WTC11 (cell line): ENCODE data around the gene CHAMP1. TPM values are rescaled to one million over a fixed set of nuclear protein-coding genes. Genes with fewer than 3 reads are reported as not detected.

Experiments
- ATAC-seq: fragments of 200-7000 bp; cut with Tn5 transposase; 2 replicates; pipeline ENCODE4 v1.10.0; 2021; ENCODE audit warnings: mild to moderate bottlenecking, moderate library complexity
- CTCF ChIA-PET: fragments of 300-600 bp; sonication (Branson Sonifier 250); formaldehyde crosslinking; loops from one replicate; lab custom pipeline; 2021; ENCODE audit warnings: antibody characterized with exemption; lab: Charles Lee
- POLR2A ChIA-PET: fragments of 350-600 bp; sonication (Branson Sonifier 250); formaldehyde crosslinking; loops from one replicate; lab custom pipeline; 2021; ENCODE audit warnings: antibody characterized with exemption; lab: Charles Lee
- DNase-seq: peaks from one replicate; pipeline ENCODE4 v3.0.0; 2021; ENCODE audit warnings: low spot score
- H3K27ac Mint-ChIP-seq: 2 replicates; pipeline ENCODE4 v1.8.0; 2021; ENCODE audit warnings: mixed read lengths
- H3K27me3 Mint-ChIP-seq: 2 replicates; pipeline ENCODE4 v1.8.0; 2021; ENCODE audit warnings: low read depth, mild to moderate bottlenecking, moderate library complexity, mixed read lengths
- H3K36me3 Mint-ChIP-seq: 2 replicates; pipeline ENCODE4 v1.8.0; 2021; ENCODE audit warnings: mixed read lengths
- H3K4me1 Mint-ChIP-seq: 2 replicates; pipeline ENCODE4 v1.8.0; 2022; ENCODE audit warnings: mixed read lengths
- H3K4me3 Mint-ChIP-seq: 2 replicates; pipeline ENCODE4 v1.8.0; 2021; ENCODE audit warnings: mild to moderate bottlenecking, moderate library complexity, mixed read lengths
- H3K9me3 Mint-ChIP-seq: 2 replicates; pipeline ENCODE4 v1.8.0; 2021; ENCODE audit warnings: mixed read lengths
- ATF1 ChIP-seq: sonication (generic); formaldehyde crosslinking; IDR thresholded peaks from 2 replicates; pipeline ENCODE4 v1.8.1; 2023; ENCODE audit warnings: mild to moderate bottlenecking, moderate library complexity, missing genetic modification reagents
- CREB1 ChIP-seq: sonication (generic); formaldehyde crosslinking; IDR thresholded peaks from 2 replicates; pipeline ENCODE4 v1.8.0; 2023; ENCODE audit warnings: mild to moderate bottlenecking, missing genetic modification reagents
- CREM ChIP-seq: sonication (generic); formaldehyde crosslinking; IDR thresholded peaks from 2 replicates; pipeline ENCODE4 v1.8.1; 2022; ENCODE audit warnings: mild to moderate bottlenecking, missing genetic modification reagents, moderate library complexity
- ERG ChIP-seq: fragments of 250-450 bp; sonication (Bioruptor Pico); IDR thresholded peaks from 2 replicates; pipeline ENCODE4 v1.8.0; 2021; ENCODE audit warnings: mild to moderate bottlenecking
- ETV6 ChIP-seq: sonication (generic); formaldehyde crosslinking; IDR thresholded peaks from 2 replicates; pipeline ENCODE4 v1.8.1; 2022; ENCODE audit warnings: mild to moderate bottlenecking, missing genetic modification reagents
- HMGA2 ChIP-seq: fragments of 250-450 bp; sonication (Bioruptor Pico); IDR thresholded peaks from 2 replicates; pipeline ENCODE4 v1.4.0; 2021; ENCODE audit warnings: mild to moderate bottlenecking, moderate library complexity
- IRF2 ChIP-seq: sonication (generic); formaldehyde crosslinking; IDR thresholded peaks from 2 replicates; pipeline ENCODE4 v1.8.0; 2022; ENCODE audit warnings: low read depth, missing genetic modification reagents, borderline replicate concordance
- JUN ChIP-seq: sonication (generic); formaldehyde crosslinking; IDR thresholded peaks from 2 replicates; pipeline ENCODE4 v1.8.0; 2023; ENCODE audit warnings: mild to moderate bottlenecking, missing genetic modification reagents
- OVOL2 ChIP-seq: fragments of 250-450 bp; sonication (Bioruptor Pico); IDR thresholded peaks from 2 replicates; pipeline ENCODE4 v1.9.0; 2021; ENCODE audit warnings: mild to moderate bottlenecking, borderline replicate concordance
- RELA ChIP-seq: sonication (generic); formaldehyde crosslinking; IDR thresholded peaks from 2 replicates; pipeline ENCODE4 v1.8.1; 2022; ENCODE audit warnings: missing genetic modification reagents, mild to moderate bottlenecking, borderline replicate concordance
- RORB ChIP-seq: fragments of 250-450 bp; sonication (Bioruptor Pico); IDR thresholded peaks from 2 replicates; pipeline ENCODE4 v1.9.0; 2021; ENCODE audit warnings: mild to moderate bottlenecking
- SOX15 ChIP-seq: fragments of 250-450 bp; sonication (Bioruptor Pico); IDR thresholded peaks from 2 replicates; pipeline ENCODE4 v1.9.0; 2021; ENCODE audit warnings: mild to moderate bottlenecking
- ZMAT4 ChIP-seq: fragments of 250-450 bp; sonication (Bioruptor Pico); IDR thresholded peaks from 2 replicates; pipeline ENCODE4 v1.9.0; 2021; ENCODE audit warnings: mild to moderate bottlenecking
- ZNF121 ChIP-seq: sonication (generic); formaldehyde crosslinking; IDR thresholded peaks from 2 replicates; pipeline ENCODE4 v1.8.0; 2023; ENCODE audit warnings: missing genetic modification reagents
- ZNF263 ChIP-seq: sonication (generic); formaldehyde crosslinking; IDR thresholded peaks from 2 replicates; pipeline ENCODE4 v1.8.1; 2022; ENCODE audit warnings: low read depth, mild to moderate bottlenecking, moderate library complexity, missing genetic modification reagents
- ZNF416 ChIP-seq: fragments of 250-450 bp; sonication (Bioruptor Pico); IDR thresholded peaks from 2 replicates; pipeline ENCODE4 v1.9.0; 2021; ENCODE audit warnings: mild to moderate bottlenecking, inconsistent platforms
- ZNF423 ChIP-seq: fragments of 250-450 bp; sonication (Bioruptor Pico); IDR thresholded peaks from 2 replicates; pipeline ENCODE4 v2.1.2; 2022; ENCODE audit warnings: mild to moderate bottlenecking, moderate library complexity
- total RNA-seq: library from RNA; stranded (reverse); gene quantifications from 3 replicates; pipeline ENCODE4 v1.2.3, GENCODE V29; 2021
- TF ChIP-seq, protein P1 (sequence below): sonication (generic); formaldehyde crosslinking; IDR thresholded peaks from 2 replicates; pipeline ENCODE4 v1.8.1; 2022; ENCODE audit warnings: low read depth, mild to moderate bottlenecking, moderate library complexity, missing genetic modification reagents, borderline replicate concordance
- TF ChIP-seq, protein P2 (sequence below): sonication (generic); formaldehyde crosslinking; IDR thresholded peaks from 2 replicates; pipeline ENCODE4 v1.8.1; 2022; ENCODE audit warnings: missing genetic modification reagents, borderline replicate concordance

The CHAMP1 gene
- total RNA-seq, 1 experiment from 2014 or later = 31.7 TPM

GRCh38 chr13:114268344-114269280, 45.7 kb upstream of the CHAMP1 start:
- Mint-ChIP-seq H3K9me3 (no peaks in the 10 kb centered on the region; the same call in 1 of the 2 replicates), H3K27me3 (no peaks in the 10 kb centered on the region), H3K36me3 (peaks cover 72% of the 10 kb centered on the region), H3K27ac (no peak overlapping the region), H3K4me3 (no peak overlapping the region), H3K4me1 (no peaks in the 10 kb centered on the region)
- POLR2A ChIA-PET = no interaction called here
- DNase-seq (no peak), ATAC-seq (no peak; the same call in 1 of the 2 replicates)
- CTCF ChIA-PET = no interaction called here
- TF ChIP-seq ZNF121 (CRISPR knock-in tag) (no peak), RORB (CRISPR knock-in tag) (no peak), ERG (CRISPR knock-in tag) (no peak), JUN (CRISPR knock-in tag) (no peak), CREB1 (CRISPR knock-in tag) (no peak), ZNF416 (CRISPR knock-in tag) (no peak), HMGA2 (CRISPR knock-in tag) (no peak), ETV6 (CRISPR knock-in tag) (no peak), IRF2 (no peak), CREM (CRISPR knock-in tag) (no peak), ATF1 (CRISPR knock-in tag) (no peak), OVOL2 (CRISPR knock-in tag) (no peak), ZNF423 (CRISPR knock-in tag) (no peak)
- TF ChIP-seq, protein P1, sequence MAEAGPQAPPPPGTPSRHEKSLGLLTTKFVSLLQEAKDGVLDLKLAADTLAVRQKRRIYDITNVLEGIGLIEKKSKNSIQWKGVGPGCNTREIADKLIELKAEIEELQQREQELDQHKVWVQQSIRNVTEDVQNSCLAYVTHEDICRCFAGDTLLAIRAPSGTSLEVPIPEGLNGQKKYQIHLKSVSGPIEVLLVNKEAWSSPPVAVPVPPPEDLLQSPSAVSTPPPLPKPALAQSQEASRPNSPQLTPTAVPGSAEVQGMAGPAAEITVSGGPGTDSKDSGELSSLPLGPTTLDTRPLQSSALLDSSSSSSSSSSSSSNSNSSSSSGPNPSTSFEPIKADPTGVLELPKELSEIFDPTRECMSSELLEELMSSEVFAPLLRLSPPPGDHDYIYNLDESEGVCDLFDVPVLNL (CRISPR knock-in tag) = no peak
- TF ChIP-seq, protein P2, sequence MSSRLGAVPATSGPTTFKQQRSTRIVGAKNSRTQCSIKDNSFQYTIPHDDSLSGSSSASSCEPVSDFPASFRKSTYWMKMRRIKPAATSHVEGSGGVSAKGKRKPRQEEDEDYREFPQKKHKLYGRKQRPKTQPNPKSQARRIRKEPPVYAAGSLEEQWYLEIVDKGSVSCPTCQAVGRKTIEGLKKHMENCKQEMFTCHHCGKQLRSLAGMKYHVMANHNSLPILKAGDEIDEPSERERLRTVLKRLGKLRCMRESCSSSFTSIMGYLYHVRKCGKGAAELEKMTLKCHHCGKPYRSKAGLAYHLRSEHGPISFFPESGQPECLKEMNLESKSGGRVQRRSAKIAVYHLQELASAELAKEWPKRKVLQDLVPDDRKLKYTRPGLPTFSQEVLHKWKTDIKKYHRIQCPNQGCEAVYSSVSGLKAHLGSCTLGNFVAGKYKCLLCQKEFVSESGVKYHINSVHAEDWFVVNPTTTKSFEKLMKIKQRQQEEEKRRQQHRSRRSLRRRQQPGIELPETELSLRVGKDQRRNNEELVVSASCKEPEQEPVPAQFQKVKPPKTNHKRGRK = no peak

DNA sequence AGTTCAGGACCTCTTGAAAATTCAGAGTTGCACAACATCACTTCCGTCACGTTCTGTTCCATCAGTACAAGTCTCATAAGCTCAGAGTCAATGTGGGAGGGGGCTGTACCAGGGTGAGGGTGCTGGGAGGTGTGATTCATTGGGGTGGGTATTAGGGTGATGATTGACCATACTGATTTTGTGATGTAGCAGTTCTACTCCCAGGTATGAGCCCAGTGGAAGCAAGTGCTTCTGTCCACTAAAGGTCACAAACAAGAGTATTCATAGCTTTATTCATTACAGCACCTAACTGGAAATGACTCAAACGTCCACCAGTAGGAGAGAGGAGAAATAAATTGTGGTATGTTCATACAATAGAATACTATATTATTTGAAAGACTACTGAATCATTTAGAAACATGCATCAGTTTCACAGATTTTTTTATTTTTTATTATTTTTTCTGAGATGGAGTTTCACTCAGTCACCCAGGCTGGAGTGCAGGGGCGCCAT, 45.0 kb upstream of the CHAMP1 start:
- H3K27me3 Mint-ChIP-seq = no peaks in the 10 kb centered on the region
- H3K4me1 Mint-ChIP-seq = no peaks in the 10 kb centered on the region
- TF ChIP-seq RELA (CRISPR knock-in tag) (no peak), ZNF263 (CRISPR knock-in tag) (no peak), ERG (CRISPR knock-in tag) (no peak), SOX15 (no peak), ZMAT4 (CRISPR knock-in tag) (no peak)
- TF ChIP-seq, all 79 proteins: peak for 0
- H3K27ac Mint-ChIP-seq = peak overlapping the region; percentile 37; the same call in 1 of the 2 replicates
- ChIA-PET CTCF (no interaction called here), POLR2A (no interaction called here)
- H3K4me3 Mint-ChIP-seq = no peak overlapping the region
- peaks cover 68% of the 10 kb centered on the region for H3K36me3 Mint-ChIP-seq
- ATAC-seq (no peak), DNase-seq (no peak)
- no peaks in the 10 kb centered on the region; the same call in 1 of the 2 replicates for H3K9me3 Mint-ChIP-seq
